GM19099 (cell line): ENCODE data around the gene SLC39A9.
A peak's percentile ranks its signal among the peaks of the same experiment; 100 is the strongest.

Source experiments
- POLR2A ChIP-seq: IDR thresholded peaks from 3 replicates; pipeline ENCODE4 v1.6.1; 2011; ENCODE audit warnings: low read depth; ENCODE audit not compliant: insufficient read length; ENCODE audit errors: extremely low read depth

Gene SLC39A9

GRCh38 chr14:69430306-69430939 is 31.9 kb downstream of the SLC39A9 start:
- TF ChIP-seq POLR2A = no peak

- TF ChIP-seq POLR2A = no peak
Measured at GRCh38 chr14:69432364-69432763, 33.9 kb downstream of the SLC39A9 start.

GRCh38 chr14:69439521-69440270 is 41.2 kb downstream of the SLC39A9 start:
- TF ChIP-seq POLR2A = no peak

- peak; percentile 35 for TF ChIP-seq POLR2A
Measured at GRCh38 chr14:69441948-69442347, 43.5 kb downstream of the SLC39A9 start.

GRCh38 chr14:69443296-69443805 is 44.9 kb downstream of the SLC39A9 start:
- TF ChIP-seq POLR2A = no peak

GRCh38 chr14:69449216-69449615 is 50.7 kb downstream of the SLC39A9 start:
- no peak for TF ChIP-seq POLR2A

- no peak for TF ChIP-seq POLR2A
Measured at GRCh38 chr14:69451941-69452340, 53.4 kb downstream of the SLC39A9 start.

GRCh38 chr14:69458350-69458749 is 59.9 kb downstream of the SLC39A9 start:
- no peak for TF ChIP-seq POLR2A

- no peak for TF ChIP-seq POLR2A
Measured at GRCh38 chr14:69459122-69459521, 60.6 kb downstream of the SLC39A9 start.

- TF ChIP-seq POLR2A = no peak
Measured at GRCh38 chr14:69460093-69460701, 61.7 kb downstream of the SLC39A9 start.

- TF ChIP-seq POLR2A = no peak
Measured at GRCh38 chr14:69464379-69464778, 65.9 kb downstream of the SLC39A9 start.

- no peak for TF ChIP-seq POLR2A
Measured at GRCh38 chr14:69464829-69465228, 66.3 kb downstream of the SLC39A9 start.

- no peak for TF ChIP-seq POLR2A
Measured at GRCh38 chr14:69468949-69469348, 70.5 kb downstream of the SLC39A9 start.

GRCh38 chr14:69471436-69471835 is 72.9 kb downstream of the SLC39A9 start:
- TF ChIP-seq POLR2A = no peak

GRCh38 chr14:69471916-69472315 is 73.4 kb downstream of the SLC39A9 start:
- no peak for TF ChIP-seq POLR2A

- TF ChIP-seq POLR2A = no peak
Measured at GRCh38 chr14:69473260-69473659, 74.8 kb downstream of the SLC39A9 start.

- no peak for TF ChIP-seq POLR2A
Measured at GRCh38 chr14:69473946-69474345, 75.5 kb downstream of the SLC39A9 start.
